GM21717 (cell line): ENCODE measurements around the gene OR2D2.
"Not testable (repeated sequence)": the region's sequence is repeated elsewhere in the genome, so short reads cannot be mapped to it uniquely, and the experiment has no call there.

Source experiments
- ATAC-seq: cut with Tn5 transposase; IDR thresholded peaks from one replicate; pipeline ENCODE4 v1.9.1; 2021; ENCODE audit warnings: mild to moderate bottlenecking, moderate library complexity; ENCODE audit not compliant: unreplicated experiment

OR2D2 gene

GRCh38 chr11:6887711-6888110, 4.6 kb downstream of the OR2D2 start:
- ATAC-seq = not testable (repeated sequence)

GRCh38 chr11:6882751-6883150, 9.5 kb downstream of the OR2D2 start:
- no peak for ATAC-seq

- no peak for ATAC-seq
Measured at GRCh38 chr11:6876914-6877313, 15.4 kb downstream of the OR2D2 start.

- ATAC-seq = no peak
Measured at GRCh38 chr11:6876325-6876724, 16.0 kb downstream of the OR2D2 start, which contains the start of gene OR10A4. Gene OR10A4, plus strand, starts transcription at chr11:6876625. Its CDS starts 23 bp downstream, at chr11:6876648.

- ATAC-seq = no peak
Measured at GRCh38 chr11:6875761-6876160, 16.5 kb downstream of the OR2D2 start.

GRCh38 chr11:6871278-6871677, 21.0 kb downstream of the OR2D2 start:
- ATAC-seq = no peak

GRCh38 chr11:6864438-6864837, 27.9 kb downstream of the OR2D2 start:
- no peak for ATAC-seq

GRCh38 chr11:6862961-6863360, 29.3 kb downstream of the OR2D2 start, which contains the start of gene OR10A2:
Gene OR10A2, plus strand, starts transcription at chr11:6863057. Its CDS starts 6,698 bp downstream, at chr11:6869755.
- ATAC-seq = no peak

GRCh38 chr11:6856871-6857270, 35.4 kb downstream of the OR2D2 start:
- peak; percentile 91 for ATAC-seq

- no peak for ATAC-seq
Measured at GRCh38 chr11:6855971-6856541, 36.2 kb downstream of the OR2D2 start.

GRCh38 chr11:6854801-6855200, 37.5 kb downstream of the OR2D2 start:
- ATAC-seq = not testable (repeated sequence)

- no peak for ATAC-seq
Measured at GRCh38 chr11:6850526-6850925, 41.8 kb downstream of the OR2D2 start.

GRCh38 chr11:6845383-6845782, 46.9 kb downstream of the OR2D2 start, which contains the start of gene OR10A5:
Gene OR10A5, plus strand, starts transcription at chr11:6845683. Its CDS starts 0 bp downstream, at chr11:6845683.
- no peak for ATAC-seq

- ATAC-seq = no peak
Measured at GRCh38 chr11:6844356-6844755, 47.9 kb downstream of the OR2D2 start.

GRCh38 chr11:6843670-6844069, 48.6 kb downstream of the OR2D2 start:
- ATAC-seq = no peak

- no peak for ATAC-seq
Measured at GRCh38 chr11:6841694-6842093, 50.6 kb downstream of the OR2D2 start.
